HEK293T (cell line): ENCODE measurements around the gene TAT.
"Not testable (repeated sequence)": the region's sequence is repeated elsewhere in the genome, so short reads cannot be mapped to it uniquely, and the experiment has no call there.

Source experiments
- CTCF ChIA-PET: fragments of 350-600 bp; formaldehyde crosslinking; extraction: SDS; loops from one replicate; lab custom pipeline; 2021; ENCODE audit warnings: antibody characterized with exemption, inconsistent platforms; lab: Yijun Ruan, JAX
- POLR2A ChIA-PET: fragments of 350-600 bp; formaldehyde crosslinking; extraction: SDS; loops from one replicate; lab custom pipeline; 2020; ENCODE audit warnings: antibody characterized with exemption, inconsistent platforms; lab: Yijun Ruan, JAX
- DNase-seq: peaks from one replicate; pipeline ENCODE4 v3.0.0; 2012; ENCODE audit warnings: mixed read lengths; ENCODE audit errors: extremely low spot score
- ARNT ChIP-seq: fragments of 450-650 bp; IDR thresholded peaks from 2 replicates; pipeline ENCODE4 v1.6.1; 2017; ENCODE audit warnings: mild to moderate bottlenecking
- BHLHE40 ChIP-seq: fragments of 450-650 bp; IDR thresholded peaks from 2 replicates; pipeline ENCODE4 v1.6.1; 2016; ENCODE audit warnings: mild to moderate bottlenecking, moderate library complexity, borderline replicate concordance
- CTBP1 ChIP-seq: fragments of 450-650 bp; IDR thresholded peaks from 2 replicates; pipeline ENCODE4 v1.6.1; 2016; ENCODE audit warnings: borderline replicate concordance
- ELF4 ChIP-seq: fragments of 450-650 bp; IDR thresholded peaks from 2 replicates; pipeline ENCODE4 v1.6.1; 2017; ENCODE audit warnings: antibody characterized with exemption
- FOXA1 ChIP-seq: fragments of 450-650 bp; IDR thresholded peaks from 2 replicates; pipeline ENCODE4 v1.6.1; 2016; ENCODE audit warnings: mild to moderate bottlenecking
- FOXK2 ChIP-seq: fragments of 450-650 bp; IDR thresholded peaks from 2 replicates; pipeline ENCODE4 v1.6.1; 2016; ENCODE audit warnings: mild to moderate bottlenecking
- FOXM1 ChIP-seq: fragments of 450-650 bp; IDR thresholded peaks from 2 replicates; pipeline ENCODE4 v1.6.1; 2017; ENCODE audit warnings: mild to moderate bottlenecking, borderline replicate concordance
- HDGF ChIP-seq: fragments of 450-650 bp; IDR thresholded peaks from 2 replicates; pipeline ENCODE4 v1.6.1; 2017; ENCODE audit warnings: antibody characterized with exemption, borderline replicate concordance
- L3MBTL2 ChIP-seq: fragments of 450-650 bp; conservative IDR thresholded peaks from 2 replicates; pipeline ENCODE4 v1.6.1; 2016; ENCODE audit warnings: mild to moderate bottlenecking
- LEF1 ChIP-seq: fragments of 450-650 bp; IDR thresholded peaks from 2 replicates; pipeline ENCODE4 v1.6.1; 2017; ENCODE audit warnings: mild to moderate bottlenecking, borderline replicate concordance
- NFRKB ChIP-seq: fragments of 450-650 bp; IDR thresholded peaks from 2 replicates; pipeline ENCODE4 v1.6.1; 2016; ENCODE audit warnings: mild to moderate bottlenecking, moderate library complexity
- PKNOX1 ChIP-seq: fragments of 450-650 bp; IDR thresholded peaks from 2 replicates; pipeline ENCODE4 v1.6.1; 2016
- SP1 ChIP-seq: fragments of 450-650 bp; IDR thresholded peaks from 2 replicates; pipeline ENCODE4 v1.6.1; 2017
- SUZ12 ChIP-seq: fragments of 450-650 bp; IDR thresholded peaks from 2 replicates; pipeline ENCODE4 v1.6.1; 2016; ENCODE audit warnings: mild to moderate bottlenecking
- TARDBP ChIP-seq: fragments of 450-650 bp; IDR thresholded peaks from 2 replicates; pipeline ENCODE4 v1.6.1; 2016
- ZNF384 ChIP-seq: fragments of 450-650 bp; IDR thresholded peaks from 2 replicates; pipeline ENCODE4 v1.6.1; 2016

Gene TAT

DNA sequence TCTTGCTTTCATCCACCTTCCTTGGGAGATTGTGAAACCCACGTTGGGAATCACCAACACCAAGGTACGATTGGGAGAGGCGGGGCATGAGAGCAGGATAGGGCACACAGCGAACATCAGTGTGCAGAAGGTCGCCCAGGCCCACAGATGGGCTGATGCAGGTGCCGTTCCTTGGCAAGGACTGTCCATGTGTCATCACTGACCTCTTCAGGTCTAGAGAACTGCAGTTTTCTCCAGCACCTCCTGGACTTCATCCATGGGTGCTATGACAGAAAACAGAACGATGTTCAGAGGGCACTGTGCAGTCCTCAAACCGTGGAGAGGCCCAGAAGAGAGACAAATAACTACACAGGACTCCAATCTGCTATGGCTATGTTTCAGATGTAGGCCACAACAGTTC lies 23.9 kb upstream of the TAT start:
- no peak for TF ChIP-seq NFRKB
- no peak for TF ChIP-seq FOXM1
- no peak for TF ChIP-seq TARDBP
- TF ChIP-seq CTBP1, result no peak
- TF ChIP-seq FOXK2, result no peak
- TF ChIP-seq HDGF, result no peak
- no peak for TF ChIP-seq L3MBTL2
- TF ChIP-seq LEF1, result no peak
- TF ChIP-seq BHLHE40, result no peak
- no peak for TF ChIP-seq PKNOX1
- TF ChIP-seq SUZ12, result no peak
- TF ChIP-seq ARNT, result no peak
- POLR2A ChIA-PET, result no interaction called here
- no peak for DNase-seq
- CTCF ChIA-PET, result no interaction called here

DNA sequence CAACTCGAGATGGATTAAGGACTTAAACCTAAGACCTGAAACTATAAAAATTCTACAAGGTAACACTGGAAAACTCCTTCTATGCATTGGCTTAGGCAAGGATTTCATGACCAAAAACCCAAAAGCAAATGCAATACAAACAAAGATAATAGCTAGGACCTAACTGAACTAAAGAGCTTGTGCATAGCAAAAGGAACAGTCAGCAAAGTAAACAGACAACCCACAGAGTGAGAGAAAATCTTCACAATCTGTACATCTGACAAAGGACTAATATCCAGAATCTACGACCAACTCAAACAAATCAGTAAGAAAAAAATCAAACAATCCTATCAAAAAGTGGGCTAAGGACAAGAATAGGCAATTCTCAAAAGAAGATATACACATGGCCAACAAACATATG lies 21.5 kb upstream of the TAT start:
- POLR2A ChIA-PET, DNase-seq, CTCF ChIA-PET: not testable (repeated sequence)

DNA sequence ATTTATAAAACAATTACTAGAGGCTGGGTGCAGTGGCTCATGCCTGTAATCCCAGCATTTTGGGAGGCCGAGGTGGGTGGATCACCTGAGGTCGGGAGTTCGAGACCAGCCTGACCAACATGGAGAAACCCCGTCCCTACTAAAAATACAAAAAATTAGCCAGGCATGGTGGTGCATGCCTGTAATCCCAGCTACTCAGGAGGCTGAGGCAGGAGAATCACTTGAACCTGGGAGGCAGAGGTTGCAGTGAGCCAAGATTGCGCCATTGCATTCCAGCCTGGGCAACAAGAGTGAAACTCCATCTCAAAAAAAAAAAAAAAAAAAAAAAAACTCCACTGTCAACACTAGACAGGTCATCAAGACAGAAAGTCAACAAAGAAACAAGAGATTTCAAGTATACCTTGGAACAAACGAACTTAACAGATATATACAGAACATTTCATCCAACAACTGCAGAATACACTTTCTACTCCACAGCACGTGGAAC lies 18.5 kb upstream of the TAT start:
- CTCF ChIA-PET, result interaction anchor here (2.2 kb wide), 1 partner anchor 16 kb away, joined by 12 read pairs; no protein-coding TSS in a partner anchor
- DNase-seq, POLR2A ChIA-PET: not testable (repeated sequence)

- TF ChIP-seq ZNF384, result no peak
- TF ChIP-seq BHLHE40, result no peak
- TF ChIP-seq TARDBP, result no peak
- no peak for TF ChIP-seq SP1
- no peak for TF ChIP-seq NFRKB
- TF ChIP-seq CTBP1, result no peak
- TF ChIP-seq FOXA1, result no peak
- TF ChIP-seq L3MBTL2, result no peak
- TF ChIP-seq PKNOX1, result no peak
- no peak for TF ChIP-seq FOXM1
- no peak for TF ChIP-seq LEF1
- no peak for TF ChIP-seq SUZ12
- no peak for TF ChIP-seq HDGF
- TF ChIP-seq ELF4, result no peak
- TF ChIP-seq ARNT, result no peak
- TF ChIP-seq FOXK2, result no peak
- POLR2A ChIA-PET, result no interaction called here
- DNase-seq, result no peak
- CTCF ChIA-PET, result interaction anchor here (2.2 kb wide), 1 partner anchor 17 kb away, joined by 12 read pairs; no protein-coding TSS in a partner anchor
These were observed 17.2 kb upstream of the TAT start for GRCh38 chr16:71594000-71594646.

- TF ChIP-seq FOXK2 (no peak), LEF1 (no peak), FOXA1 (no peak), BHLHE40 (no peak), FOXM1 (no peak), SUZ12 (no peak), TARDBP (no peak), CTBP1 (no peak), NFRKB (no peak), SP1 (no peak), L3MBTL2 (no peak), ELF4 (no peak), PKNOX1 (no peak), HDGF (no peak), ZNF384 (no peak), ARNT (no peak)
- ChIA-PET POLR2A (interaction anchor here (1.0 kb wide), 1 partner anchor 29 kb away, joined by 3 read pairs; no protein-coding TSS in a partner anchor), CTCF (interaction anchor here (1.1 to 2.2 kb wide), 3 partner anchors 17 to 24 kb away, joined by 3 to 12 read pairs (median 3); no protein-coding TSS in a partner anchor)
- DNase-seq, result no peak
These were observed 16.4 kb upstream of the TAT start for GRCh38 chr16:71593048-71593999.

GRCh38 chr16:71591917-71592316 lies 15.0 kb upstream of the TAT start:
- ChIA-PET CTCF (interaction anchor here (1.1 kb wide), 2 partner anchors 19 to 22 kb away, joined by 3 read pairs; no protein-coding TSS in a partner anchor), POLR2A (no interaction called here)
- TF ChIP-seq TARDBP (no peak), HDGF (no peak), FOXA1 (no peak), SP1 (no peak), FOXM1 (no peak), PKNOX1 (no peak), ZNF384 (no peak), CTBP1 (no peak), BHLHE40 (no peak), SUZ12 (no peak), FOXK2 (no peak), ELF4 (no peak), NFRKB (no peak), LEF1 (no peak), ARNT (no peak), L3MBTL2 (no peak)
- no peak for DNase-seq
